HL-60 (cell line): ENCODE results near the gene ANKRD13D.

Experiments
- DNase-seq, 2 experiments: peaks; one replicate each; pipeline ENCODE4 v3.0.0-alpha.2; 2010 to 2020; ENCODE audit warnings: low read depth in 1 of 2, low spot score in 1 of 2
- H3K27ac ChIP-seq: fragments of 250-450 bp; sonication (Bioruptor Pico); replicated peaks from 2 replicates; pipeline ENCODE4 v1.5.1; 2020; ENCODE audit warnings: mild to moderate bottlenecking, moderate library complexity
- H3K27me3 ChIP-seq: fragments of 250-450 bp; sonication (Bioruptor Pico); 2 replicates; pipeline ENCODE4 v1.5.1; 2021; ENCODE audit warnings: mild to moderate bottlenecking, moderate library complexity; ENCODE audit not compliant: insufficient read depth, poor library complexity, severe bottlenecking
- H3K4me3 ChIP-seq: replicated peaks from 2 replicates; pipeline ENCODE4 v1.5.1; 2011; ENCODE audit warnings: mild to moderate bottlenecking, control low read depth, low read length; ENCODE audit not compliant: insufficient read depth
- GABPA ChIP-seq: IDR thresholded peaks from 2 replicates; pipeline ENCODE4 v1.6.1; 2012; ENCODE audit warnings: low read depth
- POLR2AphosphoS5 ChIP-seq: IDR thresholded peaks from 2 replicates; pipeline ENCODE4 v1.6.1; 2012; ENCODE audit warnings: low read depth
- SPI1 ChIP-seq: IDR thresholded peaks from 2 replicates; pipeline ENCODE4 v1.6.1; 2012; ENCODE audit warnings: low read depth, mild to moderate bottlenecking, borderline replicate concordance
- TF ChIP-seq, protein P1 (sequence below): IDR thresholded peaks from one replicate; pipeline ENCODE4 v1.5.1; 2011; ENCODE audit warnings: low read length, control low read depth, inconsistent platforms; ENCODE audit not compliant: insufficient read depth
- TF ChIP-seq, protein P2 (sequence below): IDR thresholded peaks from 2 replicates; pipeline ENCODE4 v1.6.1; 2012; ENCODE audit warnings: low read depth; ENCODE audit not compliant: insufficient replicate concordance

ANKRD13D gene

DNA sequence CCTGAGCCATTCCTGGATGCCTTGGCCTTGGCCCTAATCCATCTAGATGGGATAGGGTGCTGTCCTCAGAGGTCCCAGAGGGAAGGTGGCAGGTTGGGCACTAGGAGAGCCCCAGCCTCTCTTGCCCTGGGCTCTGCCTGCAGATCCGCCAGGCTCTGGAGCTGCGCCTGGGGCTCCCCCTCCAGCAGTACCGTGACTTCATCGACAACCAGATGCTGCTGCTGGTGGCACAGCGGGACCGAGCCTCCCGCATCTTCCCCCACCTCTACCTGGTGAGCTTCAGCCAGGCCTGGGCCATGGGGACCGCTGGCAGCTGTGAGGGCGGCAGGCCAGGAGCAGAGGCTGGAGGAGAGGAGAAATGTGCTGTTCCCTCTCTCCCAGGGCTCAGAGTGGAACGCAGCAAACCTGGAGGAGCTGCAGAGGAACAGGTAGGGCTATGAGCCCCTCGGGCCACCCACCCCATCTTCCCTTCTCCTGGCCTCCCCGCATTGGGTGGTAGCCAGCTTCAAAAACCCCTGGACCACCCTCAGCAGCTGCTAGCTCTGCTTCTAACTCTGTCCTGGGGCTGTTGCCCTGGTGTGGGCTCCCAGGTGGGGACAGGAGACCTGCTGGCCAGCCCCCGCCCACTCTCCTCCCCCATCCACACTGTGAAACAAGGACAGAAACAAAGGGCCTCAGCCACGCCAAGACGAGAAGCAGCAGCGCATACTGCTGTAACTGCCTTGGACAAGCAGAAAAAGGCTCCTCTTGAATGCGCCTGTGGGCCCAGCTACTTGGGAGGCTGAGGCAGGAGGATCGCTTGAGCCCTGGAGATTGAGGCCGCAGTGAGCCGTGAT lies 19.1 kb downstream of the ANKRD13D start:
- H3K27me3 ChIP-seq, result no peaks in the 10 kb centered on the region
- no peak for DNase-seq
- H3K27ac ChIP-seq, result no peak overlapping the region
- no peak overlapping the region for H3K4me3 ChIP-seq
- TF ChIP-seq, protein P1, sequence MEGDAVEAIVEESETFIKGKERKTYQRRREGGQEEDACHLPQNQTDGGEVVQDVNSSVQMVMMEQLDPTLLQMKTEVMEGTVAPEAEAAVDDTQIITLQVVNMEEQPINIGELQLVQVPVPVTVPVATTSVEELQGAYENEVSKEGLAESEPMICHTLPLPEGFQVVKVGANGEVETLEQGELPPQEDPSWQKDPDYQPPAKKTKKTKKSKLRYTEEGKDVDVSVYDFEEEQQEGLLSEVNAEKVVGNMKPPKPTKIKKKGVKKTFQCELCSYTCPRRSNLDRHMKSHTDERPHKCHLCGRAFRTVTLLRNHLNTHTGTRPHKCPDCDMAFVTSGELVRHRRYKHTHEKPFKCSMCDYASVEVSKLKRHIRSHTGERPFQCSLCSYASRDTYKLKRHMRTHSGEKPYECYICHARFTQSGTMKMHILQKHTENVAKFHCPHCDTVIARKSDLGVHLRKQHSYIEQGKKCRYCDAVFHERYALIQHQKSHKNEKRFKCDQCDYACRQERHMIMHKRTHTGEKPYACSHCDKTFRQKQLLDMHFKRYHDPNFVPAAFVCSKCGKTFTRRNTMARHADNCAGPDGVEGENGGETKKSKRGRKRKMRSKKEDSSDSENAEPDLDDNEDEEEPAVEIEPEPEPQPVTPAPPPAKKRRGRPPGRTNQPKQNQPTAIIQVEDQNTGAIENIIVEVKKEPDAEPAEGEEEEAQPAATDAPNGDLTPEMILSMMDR, result no peak
- no peak for TF ChIP-seq POLR2AphosphoS5
- TF ChIP-seq GABPA, result no peak
- TF ChIP-seq, protein P2, sequence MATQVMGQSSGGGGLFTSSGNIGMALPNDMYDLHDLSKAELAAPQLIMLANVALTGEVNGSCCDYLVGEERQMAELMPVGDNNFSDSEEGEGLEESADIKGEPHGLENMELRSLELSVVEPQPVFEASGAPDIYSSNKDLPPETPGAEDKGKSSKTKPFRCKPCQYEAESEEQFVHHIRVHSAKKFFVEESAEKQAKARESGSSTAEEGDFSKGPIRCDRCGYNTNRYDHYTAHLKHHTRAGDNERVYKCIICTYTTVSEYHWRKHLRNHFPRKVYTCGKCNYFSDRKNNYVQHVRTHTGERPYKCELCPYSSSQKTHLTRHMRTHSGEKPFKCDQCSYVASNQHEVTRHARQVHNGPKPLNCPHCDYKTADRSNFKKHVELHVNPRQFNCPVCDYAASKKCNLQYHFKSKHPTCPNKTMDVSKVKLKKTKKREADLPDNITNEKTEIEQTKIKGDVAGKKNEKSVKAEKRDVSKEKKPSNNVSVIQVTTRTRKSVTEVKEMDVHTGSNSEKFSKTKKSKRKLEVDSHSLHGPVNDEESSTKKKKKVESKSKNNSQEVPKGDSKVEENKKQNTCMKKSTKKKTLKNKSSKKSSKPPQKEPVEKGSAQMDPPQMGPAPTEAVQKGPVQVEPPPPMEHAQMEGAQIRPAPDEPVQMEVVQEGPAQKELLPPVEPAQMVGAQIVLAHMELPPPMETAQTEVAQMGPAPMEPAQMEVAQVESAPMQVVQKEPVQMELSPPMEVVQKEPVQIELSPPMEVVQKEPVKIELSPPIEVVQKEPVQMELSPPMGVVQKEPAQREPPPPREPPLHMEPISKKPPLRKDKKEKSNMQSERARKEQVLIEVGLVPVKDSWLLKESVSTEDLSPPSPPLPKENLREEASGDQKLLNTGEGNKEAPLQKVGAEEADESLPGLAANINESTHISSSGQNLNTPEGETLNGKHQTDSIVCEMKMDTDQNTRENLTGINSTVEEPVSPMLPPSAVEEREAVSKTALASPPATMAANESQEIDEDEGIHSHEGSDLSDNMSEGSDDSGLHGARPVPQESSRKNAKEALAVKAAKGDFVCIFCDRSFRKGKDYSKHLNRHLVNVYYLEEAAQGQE, result no peak

DNA sequence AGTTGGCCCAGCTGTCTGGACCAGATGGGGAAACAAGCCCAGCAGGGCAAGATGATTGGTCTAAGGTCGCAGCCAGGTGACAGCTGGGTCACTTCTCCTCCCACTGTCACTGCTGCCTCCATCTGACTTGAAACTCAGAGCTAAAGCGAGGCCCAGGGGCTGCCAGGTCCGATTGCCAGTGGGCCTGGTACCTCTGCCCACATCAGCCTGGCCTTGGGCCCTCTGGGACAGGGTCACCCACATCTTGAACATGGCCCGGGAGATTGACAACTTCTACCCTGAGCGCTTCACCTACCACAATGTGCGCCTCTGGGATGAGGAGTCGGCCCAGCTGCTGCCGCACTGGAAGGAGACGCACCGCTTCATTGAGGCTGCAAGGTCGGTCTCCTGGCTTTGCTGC lies 20.1 kb downstream of the ANKRD13D start:
- Histone ChIP-seq H3K27me3 (no peaks in the 10 kb centered on the region), H3K4me3 (no peak overlapping the region), H3K27ac (no peak overlapping the region)
- DNase-seq, result no peak
- TF ChIP-seq POLR2AphosphoS5, result no peak
- TF ChIP-seq, protein P1, result no peak
- no peak for TF ChIP-seq GABPA
- TF ChIP-seq, protein P2, result no peak
- TF ChIP-seq SPI1, result no peak

DNA sequence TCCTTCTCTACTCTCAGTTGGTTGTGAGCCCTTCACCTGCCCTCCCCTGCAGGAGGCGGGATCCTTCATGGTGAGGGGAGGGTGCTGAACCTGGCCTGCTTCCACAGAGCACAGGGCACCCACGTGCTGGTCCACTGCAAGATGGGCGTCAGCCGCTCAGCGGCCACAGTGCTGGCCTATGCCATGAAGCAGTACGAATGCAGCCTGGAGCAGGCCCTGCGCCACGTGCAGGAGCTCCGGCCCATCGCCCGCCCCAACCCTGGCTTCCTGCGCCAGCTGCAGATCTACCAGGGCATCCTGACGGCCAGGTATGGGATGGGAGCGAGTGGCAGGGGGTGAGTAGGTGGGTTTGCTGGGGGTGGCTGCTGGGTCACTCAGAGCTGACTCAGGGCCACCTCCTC lies 20.6 kb downstream of the ANKRD13D start:
- Histone ChIP-seq H3K27me3 (no peaks in the 10 kb centered on the region), H3K4me3 (no peak overlapping the region), H3K27ac (no peak overlapping the region)
- DNase-seq, result no peak
- TF ChIP-seq SPI1 (no peak), GABPA (no peak), POLR2AphosphoS5 (no peak)
- TF ChIP-seq, protein P2, result no peak
- TF ChIP-seq, protein P1, result no peak
